HepG2 (cell line): ENCODE data around the gene CHRNB1. TPM values are rescaled to one million over a fixed set of nuclear protein-coding genes. Genes with fewer than 3 reads are reported as not detected.

Experiments used
- ARHGAP35 ChIP-seq: sonication (generic); formaldehyde crosslinking; IDR thresholded peaks from 2 replicates; pipeline ENCODE4 v1.9.0; 2022; ENCODE audit warnings: mild to moderate bottlenecking, inconsistent platforms, moderate library complexity, missing genetic modification reagents, borderline replicate concordance
- CENPBD1 ChIP-seq: sonication (generic); formaldehyde crosslinking; IDR thresholded peaks from 2 replicates; pipeline ENCODE4 v1.8.0; 2022; ENCODE audit warnings: missing genetic modification reagents, low read depth, mild to moderate bottlenecking, borderline replicate concordance
- FOSL2 ChIP-seq: sonication (generic); formaldehyde crosslinking; IDR thresholded peaks from 2 replicates; pipeline ENCODE4 v1.4.0; 2020; ENCODE audit warnings: missing genetic modification reagents
- FOXA3 ChIP-seq: IDR thresholded peaks from 2 replicates; pipeline ENCODE4 v1.6.1; 2016; ENCODE audit warnings: missing genetic modification reagents, missing compliant biosample characterization
- HCFC1 ChIP-seq: fragments of 150-350 bp; IDR thresholded peaks from 2 replicates; pipeline ENCODE4 v1.6.1; 2014; ENCODE audit warnings: low read depth, low read length
- HHEX ChIP-seq: IDR thresholded peaks from 2 replicates; pipeline ENCODE4 v1.6.1; 2016; ENCODE audit warnings: control low read depth
- MEF2D ChIP-seq: sonication (generic); formaldehyde crosslinking; IDR thresholded peaks from 2 replicates; pipeline ENCODE4 v1.5.1; 2020; ENCODE audit warnings: mild to moderate bottlenecking, missing genetic modification reagents
- NFRKB ChIP-seq: fragments of 450-650 bp; IDR thresholded peaks from 2 replicates; pipeline ENCODE4 v1.6.1; 2017
- PAWR ChIP-seq: sonication (generic); formaldehyde crosslinking; IDR thresholded peaks from 2 replicates; pipeline ENCODE4 v1.4.0; 2020; ENCODE audit warnings: missing genetic modification reagents, mild to moderate bottlenecking, borderline replicate concordance
- PHB2 ChIP-seq: fragments of 450-650 bp; IDR thresholded peaks from 2 replicates; pipeline ENCODE4 v1.6.1; 2018; ENCODE audit not compliant: partially characterized antibody
- POGK ChIP-seq: sonication (generic); formaldehyde crosslinking; conservative IDR thresholded peaks from 2 replicates; pipeline ENCODE4 v1.8.0; 2022; ENCODE audit warnings: mild to moderate bottlenecking, moderate library complexity, missing genetic modification reagents
- SETDB1 ChIP-seq: sonication (generic); formaldehyde crosslinking; IDR thresholded peaks from 2 replicates; pipeline ENCODE4 v1.5.1; 2020; ENCODE audit warnings: missing genetic modification reagents, mild to moderate bottlenecking, borderline replicate concordance
- THAP7 ChIP-seq: sonication (generic); formaldehyde crosslinking; IDR thresholded peaks from 2 replicates; pipeline ENCODE4 v1.8.1; 2023; ENCODE audit warnings: mild to moderate bottlenecking, missing genetic modification reagents
- THAP9 ChIP-seq: sonication (generic); formaldehyde crosslinking; IDR thresholded peaks from 2 replicates; pipeline ENCODE4; 2020; ENCODE audit warnings: missing genetic modification reagents, mild to moderate bottlenecking, borderline replicate concordance
- ZBTB21 ChIP-seq: sonication (generic); formaldehyde crosslinking; IDR thresholded peaks from 2 replicates; pipeline ENCODE4 v1.4.0; 2020; ENCODE audit warnings: missing genetic modification reagents
- ZBTB8A ChIP-seq: sonication (generic); formaldehyde crosslinking; IDR thresholded peaks from 2 replicates; pipeline ENCODE4 v1.4.0; 2020; ENCODE audit warnings: mild to moderate bottlenecking, low read depth, missing genetic modification reagents, borderline replicate concordance
- ZNF160 ChIP-seq: sonication (generic); formaldehyde crosslinking; IDR thresholded peaks from 2 replicates; pipeline ENCODE4 v1.8.0; 2022; ENCODE audit warnings: mild to moderate bottlenecking, inconsistent platforms, missing genetic modification reagents
- ZNF451 ChIP-seq: sonication (generic); formaldehyde crosslinking; IDR thresholded peaks from 2 replicates; pipeline ENCODE4 v1.5.0; 2020; ENCODE audit warnings: mild to moderate bottlenecking, missing genetic modification reagents
- ZNF740 ChIP-seq: sonication (generic); formaldehyde crosslinking; IDR thresholded peaks from 2 replicates; pipeline ENCODE4 v1.4.0; 2020; ENCODE audit warnings: missing genetic modification reagents
- ZNF780A ChIP-seq: sonication (generic); formaldehyde crosslinking; IDR thresholded peaks from 2 replicates; pipeline ENCODE4 v1.8.0; 2022; ENCODE audit warnings: mild to moderate bottlenecking, missing genetic modification reagents, moderate library complexity
- polyA plus RNA-seq, 8 experiments: library from polyadenylated mRNA; depleted of rRNA in 3 of 8; stranded (reverse) in 7 of 8; unstranded in 1 of 8; fragments of >200 nt; fragmentation: Illumina TruSeq in 4 of 8; extraction: Trizol in 4 of 8; gene quantifications; 2 replicates each; pipeline versions ENCODE4 v1.2.1 to v1.2.3, GENCODE V29; 2011 to 2016; ENCODE audit warnings: low read depth in 4 of 8, missing spikeins in 1 of 8, mixed read lengths in 1 of 8; ENCODE audit not compliant: insufficient read depth in 1 of 8
- total RNA-seq, 5 experiments: library from RNA; depleted of rRNA; stranded (reverse); fragments of >200 nt; fragmentation: Illumina TruSeq; extraction: Trizol; gene quantifications; 2 replicates each; pipeline ENCODE4 v1.2.3, GENCODE V29; 2016; ENCODE audit warnings: low read depth in 1 of 5
- TF ChIP-seq, protein P1 (sequence below): sonication (generic); formaldehyde crosslinking; IDR thresholded peaks from 2 replicates; pipeline ENCODE4 v1.4.0; 2020; ENCODE audit warnings: missing genetic modification reagents

CHRNB1 gene
- total and polyA plus RNA-seq, 2 of the 13 experiments (the other 11 are each of a cell fraction or from before 2014, with no cell fraction given) = 5.4 to 33.7 TPM

GRCh38 chr17:7483255-7484066 is 38.6 kb downstream of the CHRNB1 start (continued):
- TF ChIP-seq ZBTB21 (peak; percentile 95), FOXA3 (CRISPR knock-in tag) (peak; percentile 45; the same call in 1 of the 2 replicates), HHEX (CRISPR knock-in tag) (no peak), MEF2D (CRISPR knock-in tag) (peak; percentile 25; the same call in 1 of the 2 replicates), ZNF451 (CRISPR knock-in tag) (no peak), PAWR (no peak), HCFC1 (no peak; the same call in 1 of the 2 replicates), ZNF740 (CRISPR knock-in tag) (peak; percentile 83; the same call in 1 of the 2 replicates), ZNF780A (no peak), POGK (CRISPR knock-in tag) (no peak; the same call in 1 of the 2 replicates), ZBTB8A (no peak), THAP9 (CRISPR knock-in tag) (peak; percentile 72), ARHGAP35 (CRISPR knock-in tag) (no peak), FOSL2 (CRISPR knock-in tag) (no peak), NFRKB (no peak), ZNF160 (CRISPR knock-in tag) (no peak), SETDB1 (no peak), THAP7 (CRISPR knock-in tag) (no peak), CENPBD1 (CRISPR knock-in tag) (no peak), PHB2 (no peak)
- TF ChIP-seq, protein P1, sequence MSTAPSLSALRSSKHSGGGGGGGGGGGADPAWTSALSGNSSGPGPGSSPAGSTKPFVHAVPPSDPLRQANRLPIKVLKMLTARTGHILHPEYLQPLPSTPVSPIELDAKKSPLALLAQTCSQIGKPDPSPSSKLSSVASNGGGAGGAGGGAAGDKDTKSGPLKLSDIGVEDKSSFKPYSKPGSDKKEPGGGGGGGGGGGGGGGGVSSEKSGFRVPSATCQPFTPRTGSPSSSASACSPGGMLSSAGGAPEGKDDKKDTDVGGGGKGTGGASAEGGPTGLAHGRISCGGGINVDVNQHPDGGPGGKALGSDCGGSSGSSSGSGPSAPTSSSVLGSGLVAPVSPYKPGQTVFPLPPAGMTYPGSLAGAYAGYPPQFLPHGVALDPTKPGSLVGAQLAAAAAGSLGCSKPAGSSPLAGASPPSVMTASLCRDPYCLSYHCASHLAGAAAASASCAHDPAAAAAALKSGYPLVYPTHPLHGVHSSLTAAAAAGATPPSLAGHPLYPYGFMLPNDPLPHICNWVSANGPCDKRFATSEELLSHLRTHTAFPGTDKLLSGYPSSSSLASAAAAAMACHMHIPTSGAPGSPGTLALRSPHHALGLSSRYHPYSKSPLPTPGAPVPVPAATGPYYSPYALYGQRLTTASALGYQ (CRISPR knock-in tag) = no peak
